IPS-NIHi11 (cell line): ENCODE data around the gene CLIC4.
"Not testable (repeated sequence)": the region's sequence is repeated elsewhere in the genome, so short reads cannot be mapped to it uniquely, and the experiment has no call there.

ENCODE experiments used
- DNase-seq: peaks from one replicate; pipeline ENCODE4 v3.0.0; 2012; ENCODE audit warnings: mixed read lengths, low spot score

Gene CLIC4

GRCh38 chr1:24875991-24876506 lies 130.8 kb downstream of the CLIC4 start:
- DNase-seq, result no peak

- no peak for DNase-seq
These were observed 132.8 kb downstream of the CLIC4 start for GRCh38 chr1:24878045-24878444.

GRCh38 chr1:24878775-24879742 lies 133.8 kb downstream of the CLIC4 start:
- DNase-seq, result no peak

GRCh38 chr1:24881034-24881433 lies 135.8 kb downstream of the CLIC4 start:
- DNase-seq, result no peak

- DNase-seq, result no peak
These were observed 139.5 kb downstream of the CLIC4 start for GRCh38 chr1:24884751-24885150.

- DNase-seq, result no peak
These were observed 141.0 kb downstream of the CLIC4 start for GRCh38 chr1:24886241-24886640.

- DNase-seq, result no peak
These were observed 143.1 kb downstream of the CLIC4 start for GRCh38 chr1:24888061-24888970.

GRCh38 chr1:24888971-24889676 lies 143.9 kb downstream of the CLIC4 start:
- no peak for DNase-seq

- DNase-seq, result no peak
These were observed 145.6 kb downstream of the CLIC4 start for GRCh38 chr1:24890887-24891286.

- not testable (repeated sequence) for DNase-seq
These were observed 146.1 kb downstream of the CLIC4 start for GRCh38 chr1:24891367-24891766.

- DNase-seq, result no peak
These were observed 147.2 kb downstream of the CLIC4 start for GRCh38 chr1:24892188-24893153.

- DNase-seq, result no peak
These were observed 148.2 kb downstream of the CLIC4 start for GRCh38 chr1:24893431-24893830.
